GM23248 (cell line): ENCODE data around the gene NIPBL.

Source experiments
- EZH2 ChIP-seq: fragments of 200-600 bp; sonication (generic); IDR thresholded peaks from 2 replicates; pipeline ENCODE4 v1.6.1; 2018; ENCODE audit warnings: antibody characterized with exemption, mild to moderate bottlenecking; ENCODE audit not compliant: insufficient read depth, poor library complexity, severe bottlenecking
- EZH2phosphoT487 ChIP-seq: fragments of 200-600 bp; sonication (generic); IDR thresholded peaks from 2 replicates; pipeline ENCODE4 v1.6.1; 2018; ENCODE audit warnings: antibody characterized with exemption, moderate library complexity, mild to moderate bottlenecking, low read depth; ENCODE audit not compliant: insufficient read depth

DNA sequence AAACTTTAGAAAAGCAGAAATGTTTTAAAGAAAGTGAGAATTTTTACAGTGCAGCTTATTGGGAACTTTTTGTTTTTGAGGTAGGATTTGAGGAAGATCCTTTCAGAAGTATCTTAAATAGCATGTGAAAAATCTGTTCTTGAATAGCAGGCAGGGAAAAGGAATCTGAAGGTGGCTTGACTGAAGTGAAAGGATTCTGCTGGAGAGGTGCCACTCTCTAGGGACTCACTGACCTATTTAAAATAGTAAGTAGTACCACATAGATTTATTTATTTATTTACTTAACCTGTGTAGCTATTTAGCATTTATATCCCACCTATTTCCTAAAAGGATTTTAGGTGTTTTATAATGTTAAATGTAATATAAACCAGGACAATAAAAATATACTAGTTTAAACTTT lies 69.1 kb downstream of the NIPBL start:
- TF ChIP-seq EZH2 (no peak), EZH2phosphoT487 (no peak)
